Spinal cord (tissue), 10 donors: ENCODE measurements around the gene ADGRA3. TPM values are rescaled to one million over a fixed set of nuclear protein-coding genes. Genes with fewer than 3 reads are reported as not detected.
A peak's percentile ranks its signal among the peaks of the same experiment; 100 is the strongest.

Experiments
- DNase-seq, 6 donors: peaks; one replicate each; pipeline versions ENCODE4 v3.0.0 to v3.0.0-alpha.2; 2013 to 2015; ENCODE audit warnings: low spot score in 6 of 6, low read depth in 4 of 6
- H3K27ac ChIP-seq: one replicate; pipeline ENCODE4 v1.5.1; 2013; ENCODE audit warnings: low read depth, low read length, control low read depth
- H3K27me3 ChIP-seq: one replicate; pipeline ENCODE4 v1.6.1; 2013; ENCODE audit warnings: low read length; ENCODE audit not compliant: control insufficient read depth, insufficient read depth
- H3K36me3 ChIP-seq: one replicate; pipeline ENCODE4 v1.6.1; 2013; ENCODE audit warnings: low read length; ENCODE audit not compliant: control insufficient read depth, insufficient read depth
- H3K4me1 ChIP-seq: one replicate; pipeline ENCODE4 v1.6.1; 2013; ENCODE audit warnings: low read length; ENCODE audit not compliant: control insufficient read depth, insufficient read depth
- H3K4me3 ChIP-seq: one replicate; pipeline ENCODE4 v1.5.1; 2013; ENCODE audit warnings: low read depth, low read length, control low read depth
- H3K9me3 ChIP-seq: one replicate; pipeline ENCODE4 v1.6.1; 2013; ENCODE audit warnings: low read length; ENCODE audit not compliant: control insufficient read depth, insufficient read depth
- WGBS: methylation state at CpG from one replicate; pipeline ENCODE4 v1.1.5; 2013; ENCODE audit warnings: missing lambda C conversion rate; ENCODE audit not compliant: insufficient coverage; 5-methylcytosine and 5-hydroxymethylcytosine counted together
- polyA plus RNA-seq, 2 donors: library from polyadenylated mRNA; unstranded; fragments of 120-200 nt; gene quantifications; one replicate each; pipeline ENCODE4 v1.2.1, GENCODE V29; 2013; ENCODE audit not compliant: insufficient read length in 2 of 2
- total RNA-seq, 2 donors: library from RNA; depleted of rRNA in 1 of 2; stranded (reverse); fragments of 120-200 nt in 1 of 2; fragments of >200 nt in 1 of 2; gene quantifications; one replicate each; pipeline versions ENCODE4 v1.2.3 to v1.2.4, GENCODE V29; 2013 to 2014
- donor health status: healthy.

The ADGRA3 gene
- total and polyA plus RNA-seq, 4 donors, result 33.9 to 57.4 (median 40.8) TPM

DNA sequence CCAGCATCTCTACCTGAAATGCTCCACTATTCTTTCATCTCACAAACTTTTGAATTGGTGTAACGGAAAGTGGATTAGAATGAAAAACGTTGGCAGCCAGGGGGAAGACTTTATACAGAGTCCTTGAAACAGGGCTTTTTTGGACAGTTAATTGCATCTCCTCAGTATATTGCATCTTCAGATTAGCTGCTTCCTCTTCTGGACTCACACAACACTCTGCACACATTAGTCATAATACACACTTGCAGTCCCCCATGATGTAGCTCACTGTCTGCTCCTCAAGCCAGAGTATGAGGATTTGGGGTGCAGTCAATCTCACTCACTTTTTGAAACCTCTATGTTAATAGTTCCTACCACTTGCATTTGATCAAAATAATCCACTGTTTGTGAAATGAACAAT, 101.0 kb downstream of the ADGRA3 start:
- Histone ChIP-seq H3K27me3 (no peaks in the 10 kb centered on the region), H3K4me1 (no peaks in the 10 kb centered on the region), H3K4me3 (no peak overlapping the region), H3K9me3 (no peaks in the 10 kb centered on the region), H3K27ac (no peak overlapping the region), H3K36me3 (no peaks in the 10 kb centered on the region)
- WGBS, result no CpG with 5 or more reads among the region's 2 CpGs
- DNase-seq, result no peak

DNA sequence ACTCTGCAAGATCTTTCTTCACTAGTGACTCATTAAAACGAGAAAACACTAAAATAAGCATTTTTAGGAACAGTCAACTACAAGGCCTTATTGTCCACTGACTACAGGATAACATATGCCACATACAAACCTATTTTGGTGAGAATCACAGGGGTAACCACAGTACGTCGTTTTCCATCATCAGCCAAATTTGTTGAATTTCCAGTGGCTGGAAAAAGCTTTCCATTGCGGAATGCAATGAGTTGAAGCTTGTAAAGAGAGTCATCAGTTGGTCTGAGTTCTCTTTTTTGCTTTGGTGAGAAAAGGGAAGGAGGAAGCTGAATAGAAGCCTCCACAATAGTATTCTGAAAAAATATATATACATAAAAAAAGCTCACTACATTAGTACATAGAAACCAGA, 102.4 kb downstream of the ADGRA3 start:
- Histone ChIP-seq H3K4me3 (no peak overlapping the region), H3K9me3 (no peaks in the 10 kb centered on the region), H3K4me1 (no peaks in the 10 kb centered on the region), H3K36me3 (no peaks in the 10 kb centered on the region), H3K27ac (no peak overlapping the region), H3K27me3 (no peaks in the 10 kb centered on the region)
- no peak for DNase-seq
- 83% methylated on average over 1 of the region's 4 CpGs for WGBS

DNA sequence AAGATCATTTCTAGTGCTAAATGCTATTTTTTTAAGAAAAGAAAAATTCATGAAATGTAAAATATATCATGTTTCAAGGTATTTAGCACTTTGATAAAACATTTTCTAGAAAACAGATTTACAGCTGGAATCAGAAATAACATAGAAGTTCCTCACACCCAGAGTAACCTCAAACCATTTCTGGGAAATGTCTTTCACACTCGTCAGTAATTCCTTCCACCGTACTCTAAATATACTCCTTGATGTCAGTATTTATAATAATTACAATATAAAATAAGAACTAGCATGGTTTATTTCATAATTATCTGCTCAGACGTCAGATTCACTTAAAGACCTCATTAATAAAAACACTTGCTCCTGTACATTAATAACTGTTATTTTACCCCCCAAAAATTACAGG, 103.9 kb downstream of the ADGRA3 start:
- no peaks in the 10 kb centered on the region for H3K9me3 ChIP-seq
- no peaks in the 10 kb centered on the region for H3K36me3 ChIP-seq
- WGBS, result no CpG with 5 or more reads among the region's 3 CpGs
- H3K4me3 ChIP-seq, result no peak overlapping the region
- DNase-seq, result no peak
- H3K27me3 ChIP-seq, result no peaks in the 10 kb centered on the region
- no peaks in the 10 kb centered on the region for H3K4me1 ChIP-seq
- H3K27ac ChIP-seq, result no peak overlapping the region

DNA sequence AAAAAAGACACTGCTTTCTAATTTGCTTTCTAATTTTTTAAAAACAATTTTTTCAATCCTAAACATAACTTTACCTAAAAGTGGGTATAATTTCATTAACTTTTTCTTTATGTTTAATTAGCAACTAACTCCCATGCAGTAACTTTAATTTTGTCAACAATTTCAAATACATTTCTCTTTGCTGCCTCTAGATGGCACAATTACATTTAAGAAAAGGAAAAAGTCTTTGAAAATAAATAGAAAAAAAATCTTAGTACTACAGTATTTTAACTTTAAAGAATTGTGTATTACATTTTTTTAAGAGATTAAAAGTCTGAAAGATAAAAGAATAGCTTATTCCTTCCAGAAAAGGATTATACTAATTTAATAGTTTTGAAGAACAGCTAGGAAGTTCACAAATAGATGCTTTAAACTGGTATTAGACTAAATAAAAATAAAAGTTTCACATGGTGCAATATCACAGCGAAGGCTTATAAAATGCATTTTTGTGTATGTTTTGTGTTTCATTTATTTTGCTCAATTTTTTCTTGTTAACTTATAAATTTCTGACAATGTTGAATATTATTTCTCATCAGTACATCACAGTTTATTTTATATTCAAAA, 105.1 kb downstream of the ADGRA3 start:
- peak in 3 of 6 donors; percentile 19 to 74 (median 35) for DNase-seq
- WGBS, result no CpG with 5 or more reads among the region's 1 CpG
- H3K36me3 ChIP-seq, result no peaks in the 10 kb centered on the region
- no peaks in the 10 kb centered on the region for H3K9me3 ChIP-seq
- no peaks in the 10 kb centered on the region for H3K27me3 ChIP-seq
- H3K27ac ChIP-seq, result no peak overlapping the region
- no peak overlapping the region for H3K4me3 ChIP-seq
- no peaks in the 10 kb centered on the region for H3K4me1 ChIP-seq

DNA sequence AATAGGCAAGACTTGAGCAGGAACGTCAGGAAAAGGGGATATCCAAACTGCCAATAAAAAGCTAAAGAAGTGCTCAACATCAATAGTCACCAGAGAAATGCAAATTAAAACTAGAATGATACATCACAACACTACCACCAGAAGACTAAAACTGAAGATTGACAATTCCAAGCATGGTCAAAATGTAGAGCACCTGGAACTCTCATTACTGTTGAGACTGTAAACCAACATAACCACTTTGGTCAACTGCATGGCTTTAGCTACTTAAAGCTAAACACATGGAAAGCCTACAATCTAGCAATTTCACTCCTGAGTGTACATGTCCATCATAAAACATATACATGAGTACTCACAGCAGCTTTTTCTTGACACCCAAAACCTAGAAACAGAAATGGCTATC, 107.4 kb downstream of the ADGRA3 start:
- H3K27me3 ChIP-seq, result no peaks in the 10 kb centered on the region
- H3K36me3 ChIP-seq, result peaks cover under 1% of the 10 kb centered on the region
- no peak overlapping the region for H3K27ac ChIP-seq
- WGBS, result 100% methylated on average over 1 of the region's 1 CpG
- no peaks in the 10 kb centered on the region for H3K9me3 ChIP-seq
- no peaks in the 10 kb centered on the region for H3K4me1 ChIP-seq
- no peak overlapping the region for H3K4me3 ChIP-seq
- DNase-seq, result no peak

DNA sequence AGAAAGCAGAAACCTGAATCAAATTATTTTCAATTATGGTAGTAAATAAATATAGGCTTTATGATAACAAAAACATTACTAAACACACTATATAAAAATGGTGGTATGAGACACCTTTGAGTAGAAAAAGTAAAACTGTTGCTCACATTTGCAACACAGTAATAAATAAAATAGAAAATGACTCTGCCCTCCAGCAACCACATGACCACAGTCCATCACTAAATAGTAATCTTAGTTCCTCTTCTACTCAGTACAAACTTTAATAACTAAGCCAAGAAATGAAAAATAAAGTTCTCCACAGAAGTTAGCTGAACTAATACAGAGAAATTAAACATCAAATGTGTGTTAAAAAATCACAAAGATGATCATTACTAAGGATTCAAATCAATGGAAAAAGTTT, 108.5 kb downstream of the ADGRA3 start:
- peaks cover 2% of the 10 kb centered on the region for H3K36me3 ChIP-seq
- H3K9me3 ChIP-seq, result no peaks in the 10 kb centered on the region
- no peaks in the 10 kb centered on the region for H3K27me3 ChIP-seq
- no peak overlapping the region for H3K4me3 ChIP-seq
- H3K4me1 ChIP-seq, result no peaks in the 10 kb centered on the region
- H3K27ac ChIP-seq, result no peak overlapping the region
- DNase-seq, result no peak

DNA sequence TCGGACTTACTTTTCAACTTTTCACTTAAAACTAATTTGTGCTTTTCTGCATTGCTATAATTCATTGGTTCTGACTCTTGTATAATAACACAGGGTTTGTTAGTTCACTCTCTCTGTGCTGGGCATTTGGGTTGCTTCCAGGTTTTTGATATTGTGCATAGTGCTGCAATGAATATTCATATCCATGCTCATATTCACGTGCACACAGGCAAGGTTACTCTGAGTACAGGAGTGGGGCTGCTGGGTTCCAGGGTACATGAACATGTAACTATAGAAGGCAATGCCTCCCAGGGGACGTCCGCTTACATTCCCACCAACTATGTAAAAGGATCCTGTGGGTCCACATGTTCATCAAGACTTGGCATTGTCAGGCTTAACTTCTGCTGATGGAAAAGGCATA, 117.2 kb downstream of the ADGRA3 start:
- Histone ChIP-seq H3K9me3 (no peaks in the 10 kb centered on the region), H3K36me3 (peaks cover 2% of the 10 kb centered on the region), H3K4me1 (no peaks in the 10 kb centered on the region), H3K4me3 (no peak overlapping the region), H3K27ac (no peak overlapping the region), H3K27me3 (no peaks in the 10 kb centered on the region)
- WGBS, result no CpG with 5 or more reads among the region's 4 CpGs
- no peak for DNase-seq

DNA sequence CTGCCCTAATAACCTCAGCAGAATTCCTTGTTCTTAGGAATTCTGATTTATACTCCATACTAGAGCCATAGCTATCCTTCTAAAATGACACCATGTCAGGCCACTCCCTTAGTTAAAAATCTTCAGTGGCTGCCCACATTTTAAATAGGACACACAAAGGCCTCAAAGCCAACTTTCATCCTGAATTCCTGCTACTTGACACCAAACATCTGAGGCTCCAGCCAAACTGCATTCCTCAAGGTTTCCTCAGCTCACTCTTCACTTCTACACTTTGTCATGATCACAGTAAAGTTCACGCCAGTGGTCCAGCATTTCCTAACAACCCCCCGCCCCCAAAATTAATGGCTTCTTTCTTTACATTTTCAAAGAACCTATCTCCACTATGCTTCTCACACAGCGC, 124.3 kb downstream of the ADGRA3 start:
- WGBS, result 78% methylated on average over 3 of the region's 3 CpGs
- DNase-seq, result no peak
- H3K4me1 ChIP-seq, result no peaks in the 10 kb centered on the region
- H3K9me3 ChIP-seq, result no peaks in the 10 kb centered on the region
- H3K36me3 ChIP-seq, result peaks cover 4% of the 10 kb centered on the region
- H3K27me3 ChIP-seq, result no peaks in the 10 kb centered on the region
- no peak overlapping the region for H3K4me3 ChIP-seq
- H3K27ac ChIP-seq, result no peak overlapping the region

DNA sequence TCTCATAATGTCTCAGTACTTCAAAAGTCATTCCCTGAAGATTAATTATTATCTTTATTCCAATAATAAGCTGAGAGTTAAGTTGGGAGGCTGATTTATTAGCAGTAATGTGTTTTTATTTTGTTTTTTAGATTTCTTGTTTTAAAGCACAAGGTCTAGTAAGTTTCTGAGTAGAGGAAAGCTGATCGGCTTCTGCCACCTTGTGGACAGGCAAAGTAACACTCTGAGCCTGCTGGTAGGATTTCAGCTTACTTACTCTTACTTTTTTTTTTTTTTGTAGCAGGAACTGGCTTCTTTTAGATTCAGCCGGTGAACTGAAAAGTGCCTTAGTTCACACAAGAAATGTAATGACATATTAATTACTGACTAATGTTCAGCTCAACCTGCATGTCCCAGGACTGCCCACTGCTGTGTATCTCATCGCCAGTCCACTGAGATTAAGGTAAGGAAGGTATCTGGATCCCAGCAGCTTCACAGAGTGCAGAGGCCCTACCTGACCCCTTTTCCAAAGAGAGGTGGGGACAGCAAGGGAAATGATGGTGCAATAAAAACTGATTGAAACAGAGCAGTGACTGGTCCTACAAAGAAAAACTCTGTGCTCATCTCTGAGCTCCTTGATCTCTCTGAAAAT, 126.5 kb downstream of the ADGRA3 start:
- H3K27me3 ChIP-seq, result no peaks in the 10 kb centered on the region
- peaks cover 4% of the 10 kb centered on the region for H3K36me3 ChIP-seq
- no peaks in the 10 kb centered on the region for H3K4me1 ChIP-seq
- peak; percentile 46 to 95 (median 66) for DNase-seq
- no peak overlapping the region for H3K27ac ChIP-seq
- no peak overlapping the region for H3K4me3 ChIP-seq
- H3K9me3 ChIP-seq, result no peaks in the 10 kb centered on the region
- WGBS, result 50% methylated on average over 2 of the region's 3 CpGs

DNA sequence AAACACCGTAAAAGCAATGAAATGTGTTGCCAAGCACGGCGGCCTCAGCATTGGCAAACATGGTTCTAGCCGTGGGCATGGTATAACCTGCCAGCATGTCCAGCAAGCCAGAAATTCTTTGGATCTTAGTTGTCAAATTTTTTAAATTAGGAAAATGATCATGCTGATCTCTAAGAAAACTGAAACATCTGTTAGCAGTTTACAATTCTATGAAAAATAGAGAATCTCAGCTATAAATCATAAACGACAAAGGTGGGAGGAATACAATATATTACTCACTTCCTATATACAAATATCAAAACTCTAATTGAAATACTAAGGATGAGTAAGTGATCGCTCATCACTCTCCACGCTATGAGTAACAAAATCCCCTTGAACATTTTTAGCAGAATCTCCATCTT, 130.3 kb downstream of the ADGRA3 start:
- 71% methylated on average over 3 of the region's 7 CpGs for WGBS
- DNase-seq, result no peak
- no peak overlapping the region for H3K27ac ChIP-seq

More for the DNA sequence above, 130.3 kb downstream of the ADGRA3 start:
- Histone ChIP-seq H3K9me3 (no peaks in the 10 kb centered on the region), H3K4me3 (no peak overlapping the region), H3K36me3 (peaks cover 4% of the 10 kb centered on the region), H3K27me3 (no peaks in the 10 kb centered on the region), H3K4me1 (no peaks in the 10 kb centered on the region)
